Naive thymus-derived CD4-positive, alpha-beta T cell (primary cell): ENCODE data around the gene WFDC1. TPM values are rescaled to one million over a fixed set of nuclear protein-coding genes. Genes with fewer than 3 reads are reported as not detected.

Source experiments
- ATAC-seq: fragments of 150-1000 bp; cut with Tn5 transposase; 2 replicates; pipeline ENCODE4 v1.10.0; 2021; ENCODE audit warnings: mild to moderate bottlenecking, moderate library complexity
- CTCF ChIA-PET: fragments of 350-600 bp; sonication (Branson Sonifier 250); formaldehyde crosslinking; loops from one replicate; lab custom pipeline; 2021; ENCODE audit warnings: antibody characterized with exemption; lab: Charles Lee
- POLR2A ChIA-PET: fragments of 350-600 bp; sonication (Branson Sonifier 250); formaldehyde crosslinking; loops from one replicate; lab custom pipeline; 2021; ENCODE audit warnings: antibody characterized with exemption, inconsistent platforms; lab: Charles Lee
- DNase-seq, 9 donors: peaks; one replicate each; pipeline versions ENCODE4 v3.0.0 to v3.0.0-alpha.2; 2020 to 2022; ENCODE audit warnings: mixed read lengths in 1 of 9
- H3K27ac ChIP-seq: one replicate; pipeline ENCODE4 v1.7.0; 2013; ENCODE audit warnings: mild to moderate bottlenecking, low read depth, low read length, moderate library complexity
- H3K27me3 ChIP-seq, 2 donors: one replicate each; pipeline ENCODE4 v1.7.0; 2013; ENCODE audit warnings: low read length in 2 of 2, mild to moderate bottlenecking in 2 of 2, moderate library complexity in 2 of 2; ENCODE audit not compliant: control insufficient read depth in 2 of 2, insufficient read depth in 2 of 2
- H3K36me3 ChIP-seq, 3 experiments: 1 replicate in 2 of 3; 2 replicates in 1 of 3; pipeline ENCODE4 v1.7.0; 2013; ENCODE audit warnings: low read length in 3 of 3, mild to moderate bottlenecking in 3 of 3, moderate library complexity in 1 of 3; ENCODE audit not compliant: insufficient read depth in 3 of 3, control insufficient read depth in 2 of 3
- H3K4me1 ChIP-seq, 2 donors: one replicate each; pipeline ENCODE4 v1.7.0; 2013; ENCODE audit warnings: low read length in 2 of 2, mild to moderate bottlenecking in 2 of 2, moderate library complexity in 1 of 2; ENCODE audit not compliant: control insufficient read depth in 2 of 2, insufficient read depth in 2 of 2
- H3K4me3 ChIP-seq: 2 replicates; pipeline ENCODE4 v1.7.0; 2013; ENCODE audit warnings: mild to moderate bottlenecking, low read length
- H3K9me3 ChIP-seq, 3 experiments: 1 replicate in 2 of 3; 2 replicates in 1 of 3; pipeline ENCODE4 v1.7.0; 2013; ENCODE audit warnings: low read length in 3 of 3; ENCODE audit not compliant: control insufficient read depth in 2 of 3
- H3K27ac Mint-ChIP-seq, 9 donors: one replicate each; pipeline ENCODE4 v1.8.0; 2020 to 2022; ENCODE audit warnings: mixed read lengths in 9 of 9, mild to moderate bottlenecking in 8 of 9, moderate library complexity in 5 of 9, inconsistent platforms in 2 of 9
- H3K27me3 Mint-ChIP-seq, 5 donors: one replicate each; pipeline ENCODE4 v1.8.0; 2021 to 2022; ENCODE audit warnings: mixed read lengths in 5 of 5, mild to moderate bottlenecking in 1 of 5
- H3K36me3 Mint-ChIP-seq, 5 donors: one replicate each; pipeline ENCODE4 v1.8.0; 2020 to 2022; ENCODE audit warnings: mixed read lengths in 5 of 5, mild to moderate bottlenecking in 3 of 5, inconsistent platforms in 1 of 5
- H3K4me1 Mint-ChIP-seq, 7 donors: one replicate each; pipeline ENCODE4 v1.8.0; 2020 to 2022; ENCODE audit warnings: mixed read lengths in 7 of 7, mild to moderate bottlenecking in 3 of 7, inconsistent platforms in 1 of 7
- H3K4me3 Mint-ChIP-seq, 10 donors: one replicate each; pipeline ENCODE4 v1.8.0; 2020 to 2022; ENCODE audit warnings: mild to moderate bottlenecking in 10 of 10, mixed read lengths in 10 of 10, moderate library complexity in 6 of 10, inconsistent platforms in 2 of 10
- H3K9me3 Mint-ChIP-seq, 11 donors: one replicate each; pipeline ENCODE4 v1.8.0; 2020 to 2022; ENCODE audit warnings: mixed read lengths in 11 of 11, mild to moderate bottlenecking in 4 of 11, inconsistent platforms in 1 of 11, moderate library complexity in 1 of 11
- intact Hi-C, 2 donors: fragments of 100-400 bp; cut with micrococcal nuclease; formaldehyde crosslinking; loops; one replicate each; pipeline ENCODE4 v1.15.1; 2023
- polyA plus RNA-seq, 2 donors: library from polyadenylated mRNA; unstranded; fragments of 300-500 nt; fragmentation: Illumina TruSeq; gene quantifications; one replicate each; pipeline ENCODE4 v1.2.3, GENCODE V29; 2021
- total RNA-seq, 6 experiments: library from RNA in 5 of 6; stranded (reverse) in 5 of 6; gene quantifications; 1 replicate in 5 of 6; 2 replicates in 1 of 6; pipeline ENCODE4 v1.2.3 and lab custom pipeline; 2021 to 2026

Gene WFDC1
- total and polyA plus RNA-seq, 7 experiments from 2014 or later: not detected

GRCh38 chr16:84379008-84379708 lies 84.5 kb downstream of the WFDC1 start:
- CTCF ChIA-PET: no interaction called here

More at GRCh38 chr16:84379008-84379708, 84.5 kb downstream of the WFDC1 start:
- POLR2A ChIA-PET: no interaction called here
- H3K27me3 ChIP-seq: no peaks in the 10 kb centered on the region
- DNase-seq (no peak), ATAC-seq (no peak)
- H3K36me3 Mint-ChIP-seq: no peaks in the 10 kb centered on the region
- no peak overlapping the region for H3K27ac Mint-ChIP-seq
- no peaks in the 10 kb centered on the region for H3K36me3 ChIP-seq
- H3K4me1 Mint-ChIP-seq: peaks cover 0 to 5% (median 0%) of the 10 kb centered on the region in 7 donors
- H3K4me3 ChIP-seq: no peak overlapping the region
- H3K9me3 ChIP-seq: no peaks in the 10 kb centered on the region
- H3K27me3 Mint-ChIP-seq: peaks cover 2 to 33% (median 14%) of the 10 kb centered on the region in 5 donors
- H3K4me1 ChIP-seq: no peaks in the 10 kb centered on the region
- H3K4me3 Mint-ChIP-seq: no peak overlapping the region
- H3K9me3 Mint-ChIP-seq: peaks cover 0 to 2% (median 0%) of the 10 kb centered on the region in 11 donors
- H3K27ac ChIP-seq: no peak overlapping the region
- intact Hi-C loops: no loop called here

Other genes with a start within 250 kb of the WFDC1 start
- 100 to 1,000 TPM in 4 of 5 experiments, 10 to 100 TPM in 1; 65.3 to 157 (median 138) TPM for gene MBTPS1, start 177.9 kb upstream of the WFDC1 start, total RNA-seq
- 10 to 100 TPM; 48.6 to 89.4 TPM for gene MBTPS1, start 177.9 kb upstream of the WFDC1 start, polyA plus RNA-seq
- gene HSDL1, start 149.7 kb upstream of the WFDC1 start, total RNA-seq: 10 to 100 TPM; 12.6 to 26.6 (median 14.4) TPM
- 10 to 100 TPM; 10.1 to 12.2 TPM for gene HSDL1, start 149.7 kb upstream of the WFDC1 start, polyA plus RNA-seq
- gene DNAAF1, start 149.6 kb upstream of the WFDC1 start, total RNA-seq: 1 to 10 TPM in 1 of 5 experiments, under 1 TPM in 1, not detected in 3; 0.66 to 2.2 TPM
- under 1 TPM; 0.06 to 0.09 TPM for gene DNAAF1, start 149.6 kb upstream of the WFDC1 start, polyA plus RNA-seq
- 100 to 1,000 TPM in 2 of 5 experiments, 10 to 100 TPM in 3; 62.6 to 127 (median 85.4) TPM for gene TAF1C, start 107.8 kb upstream of the WFDC1 start, total RNA-seq
- gene TAF1C, start 107.8 kb upstream of the WFDC1 start, polyA plus RNA-seq: 10 to 100 TPM in 1 of 2 donors, 1 to 10 TPM in 1; 8.0 to 15.8 TPM
- under 1 TPM in 2 of 5 experiments, not detected in 3; 0.11 to 0.16 TPM for gene ADAD2, start 103.7 kb upstream of the WFDC1 start, total RNA-seq
- gene ADAD2, start 103.7 kb upstream of the WFDC1 start, polyA plus RNA-seq: not detected
- not detected for gene KCNG4, start 54.9 kb upstream of the WFDC1 start, total RNA-seq
- gene KCNG4, start 54.9 kb upstream of the WFDC1 start, polyA plus RNA-seq: not detected
- not detected for gene ATP2C2, start 73.7 kb downstream of the WFDC1 start, total RNA-seq
- gene ATP2C2, start 73.7 kb downstream of the WFDC1 start, polyA plus RNA-seq: under 1 TPM in 1 of 2 donors, not detected in 1; 0.20 TPM
- gene MEAK7, start 209.8 kb downstream of the WFDC1 start, total RNA-seq: 10 to 100 TPM in 2 of 5 experiments, 1 to 10 TPM in 3; 6.3 to 56.1 (median 9.3) TPM
- 1 to 10 TPM; 4.0 to 9.3 TPM for gene MEAK7, start 209.8 kb downstream of the WFDC1 start, polyA plus RNA-seq